ENCODE measurements around the gene USP37.

Gene USP37

DNA sequence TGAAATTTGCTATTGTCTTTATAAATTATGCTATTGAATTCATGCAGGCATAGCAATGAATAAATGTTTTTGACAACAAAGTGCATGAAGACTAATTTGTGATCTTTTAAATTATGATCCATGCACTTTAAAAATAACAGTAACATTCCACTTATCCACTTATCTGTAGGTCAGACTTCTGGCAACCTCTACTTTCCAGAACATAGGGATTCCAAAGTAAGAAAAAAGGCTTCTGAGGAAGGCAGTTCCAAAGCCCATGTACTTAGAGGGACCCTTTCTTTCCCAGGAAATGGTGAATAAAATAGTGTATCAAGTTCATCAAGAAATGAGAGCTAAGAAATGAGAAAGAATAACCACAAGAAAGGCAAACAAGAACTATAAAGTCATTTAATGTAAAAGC lies 90.9 kb downstream of the USP37 start:
- DNase-seq (ENCODE audit: low read depth): no peak

DNA sequence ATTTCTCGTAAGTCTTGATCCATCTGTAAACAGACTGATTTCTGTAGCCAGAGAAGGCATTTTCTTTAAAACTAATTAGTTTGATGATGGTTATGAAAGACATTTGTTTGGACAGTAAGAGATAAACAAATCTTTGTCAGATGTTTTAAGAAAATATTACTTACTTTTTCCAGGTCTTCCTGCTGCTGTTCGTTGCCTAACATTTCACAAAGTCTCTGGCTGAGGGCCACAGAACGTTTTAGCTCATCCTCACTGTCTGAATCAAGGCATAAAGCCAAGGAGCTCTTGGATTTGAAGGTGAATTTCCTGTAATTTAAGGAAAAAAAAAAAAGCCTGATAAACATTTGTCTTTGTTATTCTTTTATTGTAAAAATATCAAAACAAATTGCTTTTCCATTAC lies 91.5 kb downstream of the USP37 start:
- DNase-seq (ENCODE audit: low read depth): no peak

GRCh38 chr2:218474527-218474926 lies 93.6 kb downstream of the USP37 start:
- DNase-seq (ENCODE audit: low read depth): no peak

GRCh38 chr2:218472988-218473387 lies 95.2 kb downstream of the USP37 start:
- DNase-seq (ENCODE audit: low read depth): no peak

GRCh38 chr2:218471982-218472381 lies 96.2 kb downstream of the USP37 start:
- DNase-seq (ENCODE audit: low read depth): no peak

- no peak for DNase-seq (ENCODE audit: low read depth)
These were observed 97.1 kb downstream of the USP37 start for GRCh38 chr2:218471036-218471435.

DNA sequence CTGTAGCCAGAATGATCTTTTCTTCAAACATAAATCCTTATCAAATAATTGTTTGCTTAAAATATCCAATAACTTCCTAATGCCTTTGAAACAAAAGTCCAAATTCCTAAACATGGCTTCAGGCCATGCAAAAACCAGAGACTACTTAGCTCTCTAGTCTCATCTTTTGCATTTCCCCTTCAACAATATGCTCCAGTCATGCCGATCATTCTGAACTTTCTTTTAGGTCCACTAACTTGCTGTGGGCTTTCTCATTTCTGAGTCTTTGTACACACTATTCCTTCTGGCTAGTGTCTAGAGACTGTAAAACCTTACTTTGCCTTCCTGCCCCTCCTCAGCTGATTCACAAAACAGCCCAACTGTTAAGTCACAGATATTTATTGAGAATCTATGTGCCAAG lies 97.7 kb downstream of the USP37 start:
- no peak for DNase-seq (ENCODE audit: low read depth)

DNA sequence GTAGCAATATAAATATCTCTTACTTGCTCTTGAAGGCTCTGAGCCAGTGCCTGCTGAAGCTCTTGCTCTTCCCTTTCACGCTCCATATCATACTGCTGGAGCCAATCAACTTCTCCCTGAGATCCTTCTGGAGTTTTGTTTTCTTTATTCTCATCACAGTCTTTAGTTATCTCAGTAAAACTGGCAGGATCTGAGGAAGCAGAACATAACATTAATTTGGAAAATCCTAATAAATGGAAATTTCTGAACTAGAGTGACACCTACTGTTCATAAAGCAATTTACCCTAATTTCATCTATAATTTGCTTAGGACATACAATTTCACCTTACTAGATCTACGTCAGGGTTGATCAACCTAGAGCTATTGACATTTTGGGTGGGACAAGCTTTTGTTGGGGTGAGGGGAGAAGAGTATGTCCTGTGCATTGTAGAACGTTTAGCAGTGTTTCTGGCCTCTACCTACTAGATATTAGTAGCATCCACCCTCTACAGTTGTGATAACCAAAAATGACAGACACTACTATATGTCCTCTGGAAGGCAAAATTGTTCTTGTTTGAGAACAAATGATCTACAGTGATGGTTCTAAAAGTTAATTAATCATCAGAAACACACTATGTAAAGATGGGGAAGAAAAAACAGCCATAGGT lies 102.0 kb downstream of the USP37 start:
- no peak for DNase-seq (ENCODE audit: low read depth)

- no peak for DNase-seq (ENCODE audit: low read depth)
These were observed 109.6 kb downstream of the USP37 start for GRCh38 chr2:218458598-218458997.

GRCh38 chr2:218456849-218457248 lies 111.3 kb downstream of the USP37 start:
- no peak for DNase-seq (ENCODE audit: low read depth)

DNA sequence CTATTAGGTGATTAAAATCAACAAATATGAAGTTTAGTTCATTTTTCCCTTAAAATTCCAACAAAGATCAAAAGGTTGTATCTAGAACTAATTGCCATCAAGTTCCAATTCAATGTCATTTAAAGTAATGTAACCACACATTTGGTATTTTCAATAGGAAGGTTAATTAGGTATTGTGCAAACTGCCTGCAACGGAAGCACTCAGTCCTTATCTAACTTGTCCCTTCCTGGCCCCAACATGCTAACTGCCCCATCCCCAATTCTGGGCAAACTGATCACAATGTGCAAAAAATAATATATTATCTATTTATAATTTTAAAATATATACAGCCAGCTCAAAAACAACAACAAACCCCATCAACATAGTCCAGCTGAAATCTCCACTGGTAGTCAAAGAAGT lies 116.1 kb downstream of the USP37 start:
- DNase-seq (ENCODE audit: low read depth): no peak

- DNase-seq (ENCODE audit: low read depth): no peak
These were observed 119.2 kb downstream of the USP37 start for GRCh38 chr2:218448934-218449333.

GRCh38 chr2:218447072-218447471 lies 121.1 kb downstream of the USP37 start:
- no peak for DNase-seq (ENCODE audit: low read depth)

- no peak for DNase-seq (ENCODE audit: low read depth)
These were observed 121.6 kb downstream of the USP37 start for GRCh38 chr2:218446547-218446946.

GRCh38 chr2:218445602-218446001 lies 122.5 kb downstream of the USP37 start:
- DNase-seq (ENCODE audit: low read depth): no peak

DNA sequence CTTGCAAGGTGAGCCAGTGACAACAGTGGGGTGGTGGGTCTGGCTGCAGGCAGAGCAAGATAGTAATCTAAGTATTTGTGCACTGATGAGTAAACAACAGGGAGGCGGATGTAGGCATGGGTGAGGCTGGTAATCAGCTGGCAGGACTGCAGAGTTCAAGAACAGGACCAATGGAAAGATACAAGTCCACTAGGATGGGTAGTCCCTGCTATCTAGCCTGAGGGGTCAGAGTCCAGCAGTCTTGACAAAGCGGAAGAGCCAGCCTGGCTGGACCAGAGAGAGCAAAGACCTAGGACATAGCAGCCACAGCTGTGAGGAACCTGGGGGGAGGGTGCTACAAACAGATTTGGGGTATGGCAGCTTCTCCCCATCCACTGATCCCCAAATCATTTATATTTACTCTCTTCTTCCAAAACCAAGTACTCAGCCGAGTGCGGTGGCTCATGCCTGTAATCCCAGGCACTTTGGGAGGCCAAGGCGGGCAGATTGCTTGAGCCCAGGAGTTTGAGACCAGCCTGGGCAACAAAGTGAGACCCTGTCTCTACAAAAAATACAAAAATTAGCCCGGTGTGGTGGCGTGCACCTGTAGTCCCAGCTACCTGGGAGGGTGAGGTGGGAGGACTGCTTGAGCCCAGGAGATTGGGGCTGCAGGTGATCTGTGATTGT lies 123.3 kb downstream of the USP37 start:
- no peak for DNase-seq (ENCODE audit: low read depth)

- no peak for DNase-seq (ENCODE audit: low read depth)
These were observed 129.6 kb downstream of the USP37 start for GRCh38 chr2:218438596-218438995.

DNA sequence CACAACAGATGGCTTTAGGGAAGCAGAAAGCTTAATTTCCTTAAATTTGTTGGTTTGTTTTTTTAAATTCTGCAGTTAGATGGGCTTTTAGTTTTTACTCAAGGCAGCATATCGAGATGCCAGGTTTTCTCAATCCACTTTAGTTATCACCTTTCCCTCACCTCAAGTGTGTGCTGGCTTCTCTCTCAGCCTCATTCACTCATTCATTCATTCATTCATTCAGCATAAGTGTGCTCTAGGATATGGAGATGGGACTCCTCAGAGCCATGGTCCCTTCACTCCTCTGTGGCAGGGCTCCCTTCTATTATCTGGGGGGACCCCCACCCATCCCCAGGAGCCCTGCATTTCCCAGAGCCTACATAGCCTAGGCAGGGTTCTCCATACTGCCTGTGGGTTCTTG lies 130.2 kb downstream of the USP37 start:
- no peak for DNase-seq (ENCODE audit: low read depth)

DNA sequence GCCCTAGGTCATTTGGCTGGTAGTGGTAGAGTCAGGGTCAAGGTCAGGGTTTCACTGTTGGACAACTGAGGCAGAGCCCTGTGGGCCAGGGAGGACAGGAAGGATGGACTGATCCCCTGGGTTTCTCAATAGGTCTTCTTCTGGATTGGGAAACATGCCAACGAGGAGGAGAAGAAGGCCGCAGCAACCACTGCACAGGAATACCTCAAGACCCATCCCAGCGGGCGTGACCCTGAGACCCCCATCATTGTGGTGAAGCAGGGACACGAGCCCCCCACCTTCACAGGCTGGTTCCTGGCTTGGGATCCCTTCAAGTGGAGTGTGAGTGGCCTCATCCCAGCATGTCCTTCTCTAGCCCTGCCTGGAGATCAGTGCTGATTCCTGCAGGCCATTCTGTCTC lies 131.2 kb downstream of the USP37 start:
- no peak for DNase-seq (ENCODE audit: low read depth)

DNA sequence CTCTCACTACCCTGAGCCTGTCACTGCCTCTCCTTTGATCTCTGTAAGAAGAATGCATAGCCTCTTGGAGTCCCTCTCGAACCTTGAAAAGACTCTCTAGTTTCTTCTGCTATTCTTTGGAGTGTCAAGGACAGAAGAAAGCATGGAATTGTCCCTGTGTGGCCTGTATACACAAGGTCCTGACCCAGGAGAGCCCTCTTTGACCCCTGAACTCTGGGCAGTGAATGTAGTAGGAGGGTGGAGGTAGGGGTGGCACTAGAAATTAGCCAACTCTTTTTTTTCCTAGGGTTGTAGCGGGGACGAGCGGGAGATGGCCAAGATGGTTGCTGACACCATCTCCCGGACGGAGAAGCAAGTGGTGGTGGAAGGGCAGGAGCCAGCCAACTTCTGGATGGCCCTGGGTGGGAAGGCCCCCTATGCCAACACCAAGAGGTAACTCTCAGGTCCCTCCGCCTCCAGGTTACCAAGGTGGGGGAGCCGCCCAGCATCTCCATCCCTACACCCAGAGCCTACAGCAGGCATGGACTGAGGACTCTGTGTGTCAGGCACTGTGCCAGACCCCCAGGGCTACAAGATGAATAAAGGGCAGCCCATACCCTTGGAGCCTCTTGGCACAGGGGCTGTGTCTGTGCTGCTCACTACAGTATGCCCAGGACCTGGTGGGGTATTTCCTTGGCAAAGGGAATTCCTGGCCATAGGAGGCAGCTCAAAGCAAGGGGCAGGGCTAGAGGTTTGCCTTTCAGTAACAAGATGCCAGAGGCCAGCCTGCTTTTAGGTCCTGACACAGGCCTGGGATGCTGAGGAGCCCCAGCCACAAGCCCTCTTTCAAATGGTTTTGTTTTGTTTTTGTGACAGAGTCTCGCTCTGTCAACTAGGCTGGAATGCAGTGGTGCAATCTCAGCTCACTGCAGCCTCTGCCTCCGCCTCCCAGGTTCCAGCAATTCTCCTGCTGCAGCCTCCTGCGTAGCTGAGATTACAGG lies 132.9 kb downstream of the USP37 start:
- DNase-seq (ENCODE audit: low read depth): no peak

DNA sequence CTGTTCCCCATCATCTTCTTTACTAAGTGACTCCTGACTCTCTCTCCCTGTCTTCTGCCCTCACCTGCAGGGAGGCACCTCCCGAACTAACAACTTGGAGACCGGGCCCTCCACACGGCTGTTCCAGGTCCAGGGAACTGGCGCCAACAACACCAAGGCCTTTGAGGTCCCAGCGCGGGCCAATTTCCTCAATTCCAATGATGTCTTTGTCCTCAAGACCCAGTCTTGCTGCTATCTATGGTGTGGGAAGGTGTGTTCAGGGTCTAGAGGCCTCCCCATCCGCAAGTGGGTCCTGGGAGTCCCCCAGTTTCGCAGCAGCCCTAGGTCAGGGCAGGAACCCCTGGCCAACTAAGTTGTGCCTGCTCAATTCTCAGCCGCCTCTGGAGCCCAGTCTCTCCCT lies 133.7 kb downstream of the USP37 start:
- no peak for DNase-seq (ENCODE audit: low read depth)

- DNase-seq (ENCODE audit: low read depth): no peak
These were observed 135.3 kb downstream of the USP37 start for GRCh38 chr2:218432676-218433365.
